SK-N-SH treated with all-trans-retinoic acid at 6 μM for 48 hours (cell line): ENCODE measurements around the gene PTPRD.

Experiments
- ARNTL ChIP-seq: fragments of 450-650 bp; formaldehyde crosslinking; IDR thresholded peaks from 2 replicates; pipeline ENCODE4 v1.5.0; 2020; ENCODE audit warnings: low read depth, mild to moderate bottlenecking, moderate library complexity, borderline replicate concordance
- BACH2 ChIP-seq: fragments of 250-450 bp; sonication (Bioruptor Pico); IDR thresholded peaks from 2 replicates; pipeline ENCODE4 v1.9.0; 2021; ENCODE audit warnings: mild to moderate bottlenecking, borderline replicate concordance
- CSRNP3 ChIP-seq: fragments of 250-450 bp; sonication (Bioruptor Pico); IDR thresholded peaks from 2 replicates; pipeline ENCODE4 v1.5.1; 2021; ENCODE audit warnings: mild to moderate bottlenecking, moderate library complexity
- ESRRG ChIP-seq: fragments of 250-450 bp; sonication (Bioruptor Pico); IDR thresholded peaks from 2 replicates; pipeline ENCODE4 v1.6.1; 2021; ENCODE audit warnings: mild to moderate bottlenecking
- ISL1 ChIP-seq: fragments of 250-450 bp; sonication (Bioruptor Pico); IDR thresholded peaks from 2 replicates; pipeline ENCODE4 v2.1.2; 2022; ENCODE audit warnings: mild to moderate bottlenecking, moderate library complexity
- PATZ1 ChIP-seq: fragments of 250-450 bp; sonication (Bioruptor Pico); IDR thresholded peaks from 2 replicates; pipeline ENCODE4 v1.8.0; 2020; ENCODE audit warnings: mild to moderate bottlenecking, moderate library complexity, borderline replicate concordance
- RARB ChIP-seq: fragments of 250-450 bp; sonication (Bioruptor Pico); IDR thresholded peaks from 2 replicates; pipeline ENCODE4 v1.8.0; 2021; ENCODE audit warnings: mild to moderate bottlenecking, moderate library complexity
- TCF4 ChIP-seq: fragments of 250-450 bp; sonication (Bioruptor Pico); IDR thresholded peaks from 2 replicates; pipeline ENCODE4 v1.8.0; 2021; ENCODE audit warnings: mild to moderate bottlenecking, moderate library complexity, borderline replicate concordance
- ZFP3 ChIP-seq: fragments of 250-450 bp; sonication (Bioruptor Pico); IDR thresholded peaks from 2 replicates; pipeline ENCODE4 v1.5.0; 2020; ENCODE audit warnings: mild to moderate bottlenecking, moderate library complexity
- ZFP30 ChIP-seq: fragments of 450-650 bp; formaldehyde crosslinking; IDR thresholded peaks from 2 replicates; pipeline ENCODE4 v1.5.0; 2022; ENCODE audit warnings: mild to moderate bottlenecking, moderate library complexity
- ZNF565 ChIP-seq: fragments of 450-650 bp; formaldehyde crosslinking; conservative IDR thresholded peaks from 2 replicates; pipeline ENCODE4 v1.5.0; 2020; ENCODE audit warnings: low read depth, mild to moderate bottlenecking, moderate library complexity
- ZNF8 ChIP-seq: fragments of 450-650 bp; formaldehyde crosslinking; IDR thresholded peaks from 2 replicates; pipeline ENCODE4 v1.5.0; 2020; ENCODE audit warnings: mild to moderate bottlenecking, moderate library complexity
- TF ChIP-seq, protein P1 (sequence below): fragments of 250-450 bp; sonication (Bioruptor Pico); IDR thresholded peaks from 2 replicates; pipeline ENCODE4 v1.5.1; 2020; ENCODE audit warnings: low read depth, mild to moderate bottlenecking, moderate library complexity
- TF ChIP-seq, protein P2 (sequence below): fragments of 250-450 bp; sonication (Bioruptor Pico); IDR thresholded peaks from 2 replicates; pipeline ENCODE4 v1.5.0; 2020; ENCODE audit warnings: mild to moderate bottlenecking, moderate library complexity

- TF ChIP-seq, protein P1, sequence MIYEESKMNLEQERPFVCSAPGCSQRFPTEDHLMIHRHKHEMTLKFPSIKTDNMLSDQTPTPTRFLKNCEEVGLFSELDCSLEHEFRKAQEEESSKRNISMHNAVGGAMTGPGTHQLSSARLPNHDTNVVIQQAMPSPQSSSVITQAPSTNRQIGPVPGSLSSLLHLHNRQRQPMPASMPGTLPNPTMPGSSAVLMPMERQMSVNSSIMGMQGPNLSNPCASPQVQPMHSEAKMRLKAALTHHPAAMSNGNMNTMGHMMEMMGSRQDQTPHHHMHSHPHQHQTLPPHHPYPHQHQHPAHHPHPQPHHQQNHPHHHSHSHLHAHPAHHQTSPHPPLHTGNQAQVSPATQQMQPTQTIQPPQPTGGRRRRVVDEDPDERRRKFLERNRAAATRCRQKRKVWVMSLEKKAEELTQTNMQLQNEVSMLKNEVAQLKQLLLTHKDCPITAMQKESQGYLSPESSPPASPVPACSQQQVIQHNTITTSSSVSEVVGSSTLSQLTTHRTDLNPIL (CRISPR knock-in tag), result no peak
- TF ChIP-seq ARNTL (CRISPR knock-in tag), result no peak
- no peak for TF ChIP-seq ZFP3 (CRISPR knock-in tag)
- no peak for TF ChIP-seq ISL1 (CRISPR knock-in tag)
- no peak for TF ChIP-seq PATZ1 (CRISPR knock-in tag)
- no peak for TF ChIP-seq ZNF8 (CRISPR knock-in tag)
- no peak for TF ChIP-seq RARB (CRISPR knock-in tag)
- no peak for TF ChIP-seq BACH2 (CRISPR knock-in tag)
- TF ChIP-seq ZNF565 (CRISPR knock-in tag), result no peak
- no peak for TF ChIP-seq CSRNP3 (CRISPR knock-in tag)
- TF ChIP-seq, protein P2, sequence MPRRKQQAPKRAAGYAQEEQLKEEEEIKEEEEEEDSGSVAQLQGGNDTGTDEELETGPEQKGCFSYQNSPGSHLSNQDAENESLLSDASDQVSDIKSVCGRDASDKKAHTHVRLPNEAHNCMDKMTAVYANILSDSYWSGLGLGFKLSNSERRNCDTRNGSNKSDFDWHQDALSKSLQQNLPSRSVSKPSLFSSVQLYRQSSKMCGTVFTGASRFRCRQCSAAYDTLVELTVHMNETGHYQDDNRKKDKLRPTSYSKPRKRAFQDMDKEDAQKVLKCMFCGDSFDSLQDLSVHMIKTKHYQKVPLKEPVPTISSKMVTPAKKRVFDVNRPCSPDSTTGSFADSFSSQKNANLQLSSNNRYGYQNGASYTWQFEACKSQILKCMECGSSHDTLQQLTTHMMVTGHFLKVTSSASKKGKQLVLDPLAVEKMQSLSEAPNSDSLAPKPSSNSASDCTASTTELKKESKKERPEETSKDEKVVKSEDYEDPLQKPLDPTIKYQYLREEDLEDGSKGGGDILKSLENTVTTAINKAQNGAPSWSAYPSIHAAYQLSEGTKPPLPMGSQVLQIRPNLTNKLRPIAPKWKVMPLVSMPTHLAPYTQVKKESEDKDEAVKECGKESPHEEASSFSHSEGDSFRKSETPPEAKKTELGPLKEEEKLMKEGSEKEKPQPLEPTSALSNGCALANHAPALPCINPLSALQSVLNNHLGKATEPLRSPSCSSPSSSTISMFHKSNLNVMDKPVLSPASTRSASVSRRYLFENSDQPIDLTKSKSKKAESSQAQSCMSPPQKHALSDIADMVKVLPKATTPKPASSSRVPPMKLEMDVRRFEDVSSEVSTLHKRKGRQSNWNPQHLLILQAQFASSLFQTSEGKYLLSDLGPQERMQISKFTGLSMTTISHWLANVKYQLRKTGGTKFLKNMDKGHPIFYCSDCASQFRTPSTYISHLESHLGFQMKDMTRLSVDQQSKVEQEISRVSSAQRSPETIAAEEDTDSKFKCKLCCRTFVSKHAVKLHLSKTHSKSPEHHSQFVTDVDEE (CRISPR knock-in tag), result no peak
- TF ChIP-seq ZFP30 (CRISPR knock-in tag), result no peak
- no peak for TF ChIP-seq ESRRG
- TF ChIP-seq TCF4, result no peak
Observed at GRCh38 chr9:8760000-8760767, 1852.6 kb downstream of the PTPRD start.
